ENCODE data around the gene HMGCR. TPM values are rescaled to one million over a fixed set of nuclear protein-coding genes. Genes with fewer than 3 reads are reported as not detected.
A peak's percentile ranks its signal among the peaks of the same experiment; 100 is the strongest.

The HMGCR gene
- total RNA-seq, 1 donor from 2014 or later = 42.5 TPM

DNA sequence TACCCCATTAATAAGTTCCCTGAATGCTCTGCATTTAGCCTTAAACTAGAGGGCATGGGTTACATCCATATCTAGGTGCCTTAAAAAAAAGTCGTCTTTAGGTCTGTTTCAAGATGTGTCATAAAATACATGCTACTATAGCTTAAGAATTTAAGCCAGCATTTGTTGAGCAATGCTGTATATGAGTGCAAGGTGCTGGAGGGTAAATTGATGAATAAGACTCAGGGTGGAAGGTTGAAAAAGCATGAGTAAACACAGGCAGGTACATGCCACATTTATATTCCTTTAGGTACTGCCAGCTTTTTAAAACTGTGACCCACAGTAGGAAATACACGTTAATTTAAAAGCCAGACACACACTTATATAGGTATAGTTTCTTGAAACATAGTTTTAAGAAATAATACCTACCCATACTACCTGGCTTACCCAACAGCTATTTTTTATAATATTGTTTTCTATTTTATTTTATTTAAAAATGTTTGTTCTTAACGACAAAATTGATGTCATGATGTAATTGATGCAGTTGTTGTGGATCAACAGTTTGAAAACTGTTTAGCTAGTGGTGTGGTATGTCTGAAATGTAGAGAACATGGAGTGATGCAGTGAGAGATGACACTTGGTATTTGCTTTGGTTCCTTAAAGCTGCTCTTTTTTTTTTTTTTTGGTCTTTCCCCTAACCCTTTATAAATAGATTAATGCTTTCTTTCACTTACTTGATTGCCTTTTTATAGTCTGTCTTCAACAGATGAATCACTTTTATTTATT, 3.9 kb downstream of the HMGCR start:
- DNase-seq (ENCODE audit: extremely low read depth, low read depth, low spot score) = no peak

DNA sequence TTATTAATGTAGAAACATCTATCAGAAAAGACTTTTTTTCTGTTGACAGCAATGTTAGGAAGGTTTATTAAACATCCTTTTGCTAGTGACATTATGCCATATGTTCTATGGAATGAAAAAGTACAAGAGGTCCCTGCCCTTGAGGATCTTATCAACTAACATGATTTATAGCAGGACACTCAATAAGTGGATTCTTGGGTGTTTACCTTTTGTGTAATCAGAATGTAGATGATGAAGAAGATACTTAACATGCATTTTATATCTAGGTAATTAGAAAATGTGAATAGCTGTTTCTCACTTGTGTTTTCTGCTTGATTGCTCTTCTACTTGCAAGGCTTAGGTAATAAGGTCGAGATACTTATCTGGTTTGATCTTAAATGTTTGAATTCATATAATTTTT, 4.9 kb downstream of the HMGCR start:
- no peak for DNase-seq (ENCODE audit: extremely low read depth, low read depth, low spot score)

DNA sequence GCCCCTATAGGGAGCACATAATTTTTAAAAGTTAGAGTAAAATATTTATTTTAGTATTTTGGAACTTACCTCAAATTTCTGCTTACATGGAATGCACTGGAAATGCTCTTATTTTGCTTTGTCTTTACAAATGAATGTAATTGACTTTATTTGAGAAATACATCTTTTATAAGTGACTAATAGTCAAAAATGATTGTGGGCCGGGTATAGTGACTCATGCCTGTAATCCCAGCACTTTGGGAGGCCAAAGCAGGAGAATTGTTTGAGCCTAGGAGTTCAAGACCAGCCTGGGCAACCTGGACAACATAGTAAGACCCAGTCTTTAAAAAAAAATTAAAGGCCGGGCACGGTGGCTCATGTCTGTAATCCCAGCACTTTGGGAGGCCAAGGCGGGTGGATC, 5.8 kb downstream of the HMGCR start:
- DNase-seq (ENCODE audit: extremely low read depth, low read depth, low spot score) = no peak

DNA sequence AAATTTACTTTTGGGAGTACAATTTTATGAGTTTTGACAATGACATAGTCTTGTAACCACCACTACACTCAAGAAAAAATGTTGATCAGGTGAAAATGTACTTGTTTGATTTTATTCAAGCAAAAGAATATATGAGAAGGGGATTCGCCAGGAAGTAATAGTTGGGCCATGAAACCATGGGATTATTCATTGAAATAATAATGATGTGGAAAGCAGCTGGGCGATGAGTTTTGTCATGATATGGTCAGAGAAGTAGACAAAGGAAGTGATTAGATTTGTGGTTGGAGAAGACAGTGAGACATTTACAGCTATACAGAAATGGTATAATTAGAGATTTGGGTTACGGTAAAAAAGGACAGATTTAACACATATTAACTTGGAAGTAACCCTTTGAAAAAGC, 11.2 kb downstream of the HMGCR start:
- DNase-seq (ENCODE audit: extremely low read depth, low read depth, low spot score) = no peak

DNA sequence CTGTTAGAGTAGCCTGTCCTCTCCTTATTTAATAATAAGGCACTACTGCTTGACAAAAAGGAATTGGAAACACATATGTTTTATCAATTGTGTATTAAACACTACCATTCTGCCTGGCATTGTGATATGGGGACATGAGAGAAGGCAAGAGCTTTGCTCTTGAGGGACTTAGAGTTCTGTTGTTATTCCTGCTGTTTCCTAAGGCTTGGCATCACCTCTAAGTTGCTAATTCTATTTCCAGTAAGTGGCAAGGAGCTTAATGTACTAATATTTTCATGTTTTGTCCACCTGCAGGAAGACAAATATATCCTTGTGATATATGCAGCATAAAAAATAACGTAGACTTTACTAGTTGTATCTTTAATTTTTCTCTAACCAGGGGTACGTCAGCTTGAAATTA, 12.6 kb downstream of the HMGCR start:
- DNase-seq (ENCODE audit: extremely low read depth, low read depth, low spot score) = no peak

DNA sequence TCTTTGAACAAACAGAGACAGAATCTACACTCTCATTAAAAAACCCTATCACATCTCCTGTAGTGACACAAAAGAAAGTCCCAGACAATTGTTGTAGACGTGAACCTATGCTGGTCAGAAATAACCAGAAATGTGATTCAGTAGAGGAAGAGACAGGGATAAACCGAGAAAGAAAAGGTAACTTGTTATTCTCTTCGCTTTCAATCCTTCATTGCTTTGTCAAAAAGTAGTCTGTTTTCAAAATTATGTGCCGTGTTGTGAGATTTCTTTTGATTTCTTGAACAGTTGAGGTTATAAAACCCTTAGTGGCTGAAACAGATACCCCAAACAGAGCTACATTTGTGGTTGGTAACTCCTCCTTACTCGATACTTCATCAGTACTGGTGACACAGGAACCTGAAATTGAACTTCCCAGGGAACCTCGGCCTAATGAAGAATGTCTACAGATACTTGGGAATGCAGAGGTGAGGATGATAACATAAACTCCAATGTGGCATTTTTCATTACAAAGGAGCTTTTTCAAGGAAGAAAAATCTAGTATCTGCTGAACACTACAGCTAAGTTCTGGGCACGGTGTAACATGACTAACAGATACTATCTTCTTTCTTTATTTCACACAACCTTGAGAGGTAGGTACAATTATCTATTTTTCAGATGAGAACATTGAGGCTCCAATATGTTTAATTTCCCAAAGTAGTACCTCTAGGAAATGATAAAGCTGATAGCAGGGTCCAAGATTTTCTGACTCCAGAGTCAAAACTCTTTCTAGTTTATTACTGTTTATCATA, 14.3 kb downstream of the HMGCR start:
- DNase-seq (ENCODE audit: extremely low read depth, low read depth, low spot score) = no peak

DNA sequence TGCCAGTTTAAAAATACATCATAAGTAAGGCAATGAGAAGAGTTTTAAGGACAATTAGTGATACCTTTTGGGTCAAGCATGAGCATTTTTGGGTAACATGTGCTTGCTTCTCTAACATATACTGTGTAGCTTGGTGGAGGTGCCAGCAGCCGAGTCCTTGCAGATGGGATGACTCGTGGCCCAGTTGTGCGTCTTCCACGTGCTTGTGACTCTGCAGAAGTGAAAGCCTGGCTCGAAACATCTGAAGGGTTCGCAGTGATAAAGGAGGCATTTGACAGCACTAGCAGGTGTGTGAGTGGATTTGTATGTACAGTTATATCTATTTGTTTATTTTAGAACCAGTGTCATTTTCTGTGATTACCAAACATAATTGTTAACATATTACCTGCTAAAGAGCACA, 18.2 kb downstream of the HMGCR start:
- DNase-seq (ENCODE audit: extremely low read depth, low read depth, low spot score) = no peak

DNA sequence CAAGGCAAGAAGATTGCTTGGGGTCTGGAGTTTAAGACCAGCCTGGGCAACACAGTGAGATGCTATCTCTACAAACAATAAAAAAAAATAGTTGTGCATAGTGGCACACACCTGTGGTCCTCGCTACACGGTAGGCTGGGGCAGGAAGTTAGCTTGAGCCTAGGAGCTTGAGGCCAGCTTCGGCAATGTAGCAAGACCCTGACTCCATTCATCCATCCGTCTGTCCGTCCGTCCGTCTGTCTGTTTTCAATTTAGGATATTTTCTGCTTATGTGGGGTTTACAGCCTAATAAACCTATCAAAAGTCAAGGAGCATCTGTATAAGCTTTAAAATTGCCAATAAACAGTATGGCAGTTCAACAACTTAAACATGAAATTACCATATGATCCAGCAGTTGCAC, 19.7 kb downstream of the HMGCR start:
- DNase-seq (ENCODE audit: extremely low read depth, low read depth, low spot score) = no peak

DNA sequence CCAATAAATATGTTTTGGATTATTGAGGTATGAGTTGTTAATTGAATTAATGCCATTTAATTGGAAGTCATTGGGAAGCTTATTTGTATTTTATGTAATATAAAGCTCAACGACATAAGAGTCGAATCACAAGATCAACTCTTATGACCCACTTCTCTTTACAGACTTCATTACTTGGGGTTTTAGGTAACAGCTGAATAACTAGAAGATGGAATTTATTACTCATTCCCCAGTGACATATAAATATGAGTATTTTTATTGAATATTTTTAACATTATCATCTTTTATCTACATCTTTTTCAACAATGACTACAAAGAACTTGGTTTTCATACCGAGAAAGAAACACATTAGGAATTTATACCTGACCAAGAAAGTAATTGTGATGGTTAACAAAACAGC, 21.1 kb downstream of the HMGCR start:
- no peak for DNase-seq (ENCODE audit: extremely low read depth, low read depth, low spot score)

DNA sequence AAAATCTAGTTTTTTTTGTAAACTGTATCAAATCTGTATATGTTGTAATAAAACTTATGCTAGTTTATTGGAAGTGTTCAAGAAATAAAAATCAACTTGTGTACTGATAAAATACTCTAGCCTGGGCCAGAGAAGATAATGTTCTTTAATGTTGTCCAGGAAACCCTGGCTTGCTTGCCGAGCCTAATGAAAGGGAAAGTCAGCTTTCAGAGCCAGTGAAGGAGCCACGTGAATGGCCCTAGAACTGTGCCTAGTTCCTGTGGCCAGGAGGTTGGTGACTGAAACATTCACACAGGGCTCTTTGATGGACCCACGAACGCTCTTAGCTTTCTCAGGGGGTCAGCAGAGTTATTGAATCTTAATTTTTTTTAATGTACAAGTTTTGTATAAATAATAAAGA, 24.3 kb downstream of the HMGCR start:
- no peak for DNase-seq (ENCODE audit: extremely low read depth, low read depth, low spot score)

DNA sequence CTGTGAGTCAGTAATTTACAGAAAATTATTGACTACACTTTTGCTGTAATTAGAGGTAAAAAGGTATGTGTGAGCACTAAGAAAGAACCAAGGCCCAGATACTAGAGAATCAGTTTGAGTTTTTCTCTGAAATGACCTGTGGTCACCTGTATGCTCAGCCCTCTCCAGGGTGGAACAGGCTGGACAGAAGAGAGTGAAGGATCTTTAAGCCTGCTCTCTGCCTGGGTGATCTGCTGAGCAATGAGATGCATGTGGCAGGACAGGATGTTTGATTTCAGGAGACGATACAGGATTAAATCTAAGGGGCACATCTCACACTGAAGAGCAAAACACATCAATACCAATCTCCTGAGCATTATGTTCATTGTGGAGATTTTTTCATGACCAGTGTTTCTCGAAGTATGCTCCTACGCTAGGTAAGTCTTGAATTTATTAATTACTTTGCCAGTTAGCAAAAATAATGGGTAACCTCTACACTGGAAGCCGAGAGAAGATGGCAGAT, 25.5 kb downstream of the HMGCR start:
- DNase-seq (ENCODE audit: extremely low read depth, low read depth, low spot score) = no peak

DNA sequence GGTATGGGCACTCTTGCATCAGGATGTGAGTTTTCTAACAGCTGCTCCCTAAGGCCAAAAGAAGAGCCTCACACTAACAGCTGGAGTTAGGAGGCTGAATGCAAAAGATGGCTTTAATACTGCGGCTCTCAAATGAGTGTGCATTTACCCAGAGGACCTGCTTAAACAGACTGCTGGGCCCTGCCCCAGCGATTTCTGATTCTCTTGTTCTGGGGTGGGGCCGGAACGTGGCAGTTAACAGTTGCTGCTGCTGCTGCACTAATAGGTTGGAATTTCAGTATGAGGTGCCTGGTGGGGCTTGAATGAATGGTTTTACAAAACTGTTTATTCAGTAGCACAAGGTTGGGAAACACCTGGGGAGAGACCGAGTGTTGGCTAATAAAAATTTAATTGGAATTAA, 26.1 kb downstream of the HMGCR start:
- DNase-seq (ENCODE audit: extremely low read depth, low read depth, low spot score) = no peak

DNA sequence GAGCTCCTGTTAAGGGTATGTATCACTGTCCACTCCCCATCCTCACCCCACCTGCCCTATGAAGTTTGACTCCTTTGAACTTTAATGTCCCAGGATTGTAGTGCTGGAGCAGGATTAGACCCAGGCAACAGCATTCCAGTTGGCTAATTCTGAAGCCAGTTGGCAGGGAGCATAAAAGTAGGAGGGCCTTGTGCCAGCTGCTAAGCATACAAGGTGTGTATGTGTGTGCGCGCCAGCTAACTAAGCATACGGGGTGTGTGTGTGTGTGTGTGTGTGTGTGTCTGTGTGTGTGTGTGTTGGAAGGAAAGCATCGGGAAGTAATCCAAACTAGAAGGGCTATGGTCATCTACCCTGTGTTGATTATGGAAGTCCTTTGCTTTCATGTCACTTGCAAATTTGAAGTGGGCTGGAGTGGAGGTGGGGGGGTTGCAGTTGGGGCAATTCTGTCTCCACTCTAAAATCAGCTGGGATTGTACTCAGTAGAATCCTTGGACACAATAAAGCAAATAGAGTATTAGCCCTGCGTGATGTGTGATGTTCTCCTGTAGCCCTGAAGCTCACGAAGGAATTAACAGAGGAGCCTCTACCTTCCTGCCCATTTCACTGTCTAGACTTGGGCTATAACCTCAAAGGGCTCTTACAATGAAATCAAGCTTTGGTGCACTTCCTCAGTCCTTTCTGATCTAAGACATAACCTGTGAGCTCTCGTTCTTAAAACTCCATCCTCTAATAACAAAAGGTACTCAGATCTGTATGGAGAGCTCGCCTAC, 26.9 kb downstream of the HMGCR start:
- no peak for DNase-seq (ENCODE audit: extremely low read depth, low read depth, low spot score)

DNA sequence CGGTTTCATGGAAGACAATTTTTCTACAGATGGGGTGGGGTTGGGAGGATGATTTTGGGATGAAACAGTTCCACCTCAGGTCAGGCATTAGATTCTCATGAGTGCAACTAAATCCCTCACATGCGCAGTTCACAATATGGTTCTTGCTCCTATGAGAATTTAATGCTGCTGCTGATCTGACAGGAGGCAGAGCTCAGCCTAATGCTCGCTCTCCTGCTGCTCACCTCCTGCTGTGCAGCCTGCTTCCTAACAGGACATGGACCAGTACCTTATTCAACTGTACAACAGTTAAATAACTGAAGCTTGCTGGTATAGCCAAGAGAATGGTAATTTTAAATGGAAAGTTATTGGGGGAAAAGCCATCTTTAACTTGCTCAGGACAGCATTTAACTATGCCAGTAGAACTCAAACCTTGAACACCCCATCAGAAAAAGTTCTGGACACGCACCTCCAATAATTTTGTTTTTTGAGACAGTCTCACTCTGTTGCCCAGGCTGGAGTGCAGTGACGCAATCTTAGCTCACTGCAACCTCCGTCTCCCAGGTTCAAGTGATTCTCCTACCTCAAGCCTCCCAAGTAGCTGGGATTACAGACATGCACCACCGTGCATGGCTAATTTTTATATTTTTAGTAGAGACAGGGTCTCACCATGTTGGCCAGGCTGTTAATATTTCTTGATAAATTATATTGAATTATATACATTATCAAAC, 27.7 kb downstream of the HMGCR start:
- no peak for DNase-seq (ENCODE audit: extremely low read depth, low read depth, low spot score)

DNA sequence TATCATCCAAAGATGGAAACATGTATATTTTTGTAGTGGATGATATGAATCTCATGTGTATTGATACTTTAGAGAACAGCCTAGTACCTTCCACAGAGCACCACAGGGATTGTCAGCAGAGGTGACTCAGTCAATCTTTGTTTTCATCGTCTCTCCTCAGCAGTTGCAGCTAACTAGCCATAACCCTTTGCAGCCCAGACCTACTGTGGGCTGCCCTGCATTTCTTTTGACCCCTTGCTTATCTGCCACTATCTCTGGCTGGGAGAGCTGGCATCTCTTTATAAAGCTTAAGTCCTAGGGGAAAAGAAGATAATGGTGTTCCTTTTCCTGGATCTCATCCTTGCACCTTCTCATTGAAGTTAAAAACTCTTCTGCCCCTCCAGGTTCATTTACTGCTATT, 28.7 kb downstream of the HMGCR start:
- DNase-seq (ENCODE audit: extremely low read depth, low read depth, low spot score) = no peak

DNA sequence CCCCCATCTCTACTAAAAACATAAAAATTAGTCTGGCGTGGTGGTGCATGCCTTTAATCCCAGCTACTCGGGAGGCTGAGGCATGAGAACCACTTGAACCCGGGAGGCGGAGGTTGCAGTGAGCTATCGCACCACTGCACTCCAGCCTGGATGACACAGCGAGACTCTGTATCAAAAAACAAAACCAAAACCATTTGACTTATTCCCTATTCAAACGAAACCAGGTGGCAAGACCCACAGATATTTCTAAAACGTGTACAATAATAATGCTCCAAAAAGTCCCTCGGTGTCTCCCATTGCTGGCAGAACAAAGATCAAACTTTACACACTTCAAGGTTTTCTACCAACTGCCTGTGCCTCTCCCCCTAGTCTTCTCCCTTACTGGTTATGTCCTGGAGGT, 29.8 kb downstream of the HMGCR start:
- DNase-seq (ENCODE audit: extremely low read depth, low read depth, low spot score) = no peak

DNA sequence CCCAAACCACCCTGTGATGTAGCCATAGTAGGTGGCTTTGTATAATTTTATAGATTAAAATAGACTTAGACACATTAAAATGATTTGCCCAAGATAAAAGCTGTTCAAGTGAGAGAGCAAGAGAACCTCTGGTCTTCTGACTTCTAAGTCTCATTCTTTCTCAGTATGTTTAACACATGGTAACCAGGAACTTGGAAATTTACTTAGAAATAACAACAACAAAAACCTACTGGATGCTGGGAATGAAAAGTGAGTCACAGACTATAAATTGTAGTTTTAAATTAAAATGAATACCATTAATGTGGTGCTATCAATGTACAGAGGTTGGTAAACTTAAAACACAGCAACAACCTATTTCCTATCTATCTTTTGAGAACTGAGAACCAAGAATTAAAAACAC, 30.4 kb downstream of the HMGCR start:
- peak; percentile 9 for DNase-seq (ENCODE audit: extremely low read depth, low read depth, low spot score)

DNA sequence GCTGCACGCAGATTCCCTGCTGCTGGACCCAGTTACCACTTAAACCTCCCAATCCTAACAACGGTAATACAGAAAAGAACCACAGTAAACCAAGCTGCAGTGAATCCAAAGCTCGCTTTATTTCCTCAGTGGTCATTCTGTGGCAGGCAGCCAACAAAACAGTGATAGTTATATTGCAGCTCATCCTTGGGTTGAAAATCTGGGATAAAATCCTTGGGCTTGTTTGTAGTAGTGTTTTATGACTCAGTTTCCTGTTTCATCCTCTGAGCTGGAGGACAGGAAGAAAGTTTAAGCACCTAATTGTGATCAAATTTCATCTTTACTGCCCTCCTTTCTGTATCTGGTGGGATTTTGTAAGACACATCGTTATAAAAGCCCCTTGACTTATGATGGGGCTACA, 31.4 kb downstream of the HMGCR start:
- peak; percentile 9 for DNase-seq (ENCODE audit: extremely low read depth, low read depth, low spot score)

DNA sequence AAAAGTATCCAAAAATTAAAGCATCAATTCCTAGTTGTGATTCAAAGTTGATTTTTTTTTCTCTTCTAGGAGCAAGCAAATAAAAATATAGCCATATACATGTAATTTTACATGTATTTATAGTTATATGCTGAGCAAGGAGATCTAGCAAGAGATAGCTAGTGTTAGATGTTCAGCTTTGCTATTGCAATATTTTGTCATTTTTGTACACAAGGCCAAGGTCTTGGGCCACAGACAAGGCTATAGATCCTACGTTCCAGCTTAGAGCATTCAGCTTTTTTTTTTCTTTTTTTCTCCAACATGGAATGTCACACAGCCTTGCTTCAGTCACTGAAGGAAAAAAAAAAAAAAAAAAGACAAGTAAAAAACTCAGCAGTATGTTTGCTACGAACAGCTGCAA, 36.8 kb downstream of the HMGCR start:
- DNase-seq (ENCODE audit: extremely low read depth, low read depth, low spot score) = no peak

DNA sequence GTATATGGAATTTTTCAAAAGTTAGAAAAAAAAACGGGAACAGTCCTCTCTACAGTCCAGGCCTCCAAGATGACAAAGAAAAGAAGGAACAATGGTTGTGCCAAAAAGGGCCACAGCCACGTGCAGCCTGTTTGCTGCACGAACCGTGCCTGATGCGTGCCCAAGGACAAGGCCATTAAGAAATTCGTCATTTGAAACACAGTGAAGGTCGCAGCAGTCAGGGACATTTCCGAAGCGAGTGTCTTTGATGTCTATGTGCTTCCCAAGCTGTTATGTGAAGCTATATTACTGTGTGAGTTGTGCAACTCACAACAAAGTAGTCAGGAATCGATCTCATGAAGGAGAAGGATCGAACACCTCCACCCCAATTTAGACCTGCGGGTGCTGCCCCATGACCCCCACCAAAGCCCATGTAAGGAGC, 37.4 kb downstream of the HMGCR start:
- DNase-seq (ENCODE audit: extremely low read depth, low read depth, low spot score) = no peak

DNA sequence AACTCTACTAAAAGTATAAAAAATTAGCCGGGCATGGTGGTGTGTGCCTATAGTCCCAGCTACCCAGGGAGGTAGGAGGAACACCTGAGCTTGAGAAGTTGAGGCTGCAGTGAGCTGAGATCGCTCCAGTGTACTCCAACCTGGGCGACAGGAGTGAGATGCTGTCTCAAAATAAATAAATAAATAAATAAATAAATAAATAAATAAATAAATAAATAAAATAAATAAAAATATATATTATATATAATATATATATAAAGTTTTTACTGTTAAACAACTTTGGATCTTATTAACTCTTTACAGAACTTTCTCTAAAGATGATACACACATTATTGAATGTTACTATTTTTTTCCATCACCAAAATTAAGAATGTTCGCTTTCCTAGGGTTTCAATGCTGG, 38.4 kb downstream of the HMGCR start:
- DNase-seq (ENCODE audit: extremely low read depth, low read depth, low spot score) = no peak
